ENCODE results near the gene KLK13. TPM values are rescaled to one million over a fixed set of nuclear protein-coding genes. Genes with fewer than 3 reads are reported as not detected.

KLK13 gene
- total RNA-seq, result not detected

GRCh38 chr19:51064534-51065220, at the start of gene KLK13:
KLK13 (minus strand) TSS chr19:51065092; CDS start chr19:51065067, 25 bp downstream.
- Mint-ChIP-seq H3K9me3 (no peaks in the 10 kb centered on the region), H3K27ac (no peak within 1 kb of the TSS), H3K27me3 (peaks cover 38% of the 10 kb centered on the region), H3K4me3 (no peak within 1 kb of the TSS), H3K4me1 (no peaks in the 10 kb centered on the region), H3K36me3 (ENCODE audit: low read depth) (no peaks in the 10 kb centered on the region)
- ChIA-PET POLR2A (no interaction called here), CTCF (no interaction called here)
- no peak for DNase-seq

- ChIA-PET CTCF (interaction anchor here (1.5 to 1.6 kb wide), 2 partner anchors 10 to 44 kb away, joined by 4 read pairs; partner anchors contain the start of gene SIGLEC9), POLR2A (interaction anchor here (0.8 to 1.0 kb wide), 3 partner anchors 8 to 281 kb away, joined by 3 to 4 read pairs (median 4); no protein-coding TSS in a partner anchor)
- Mint-ChIP-seq H3K27me3 (peaks cover 42% of the 10 kb centered on the region), H3K4me1 (peaks cover 46% of the 10 kb centered on the region), H3K4me3 (no peak overlapping the region), H3K9me3 (no peaks in the 10 kb centered on the region), H3K36me3 (ENCODE audit: low read depth) (peaks cover 3% of the 10 kb centered on the region), H3K27ac (peak overlapping the region; percentile 4)
- no peak for DNase-seq
These were observed 49.3 kb upstream of the KLK13 start for GRCh38 chr19:51114087-51114729.

GRCh38 chr19:51111606-51112005, 46.7 kb upstream of the KLK13 start:
- Mint-ChIP-seq H3K9me3 (no peaks in the 10 kb centered on the region), H3K4me3 (no peak overlapping the region), H3K27me3 (peaks cover 24% of the 10 kb centered on the region), H3K36me3 (ENCODE audit: low read depth) (peaks cover 16% of the 10 kb centered on the region), H3K27ac (no peak overlapping the region), H3K4me1 (peaks cover 52% of the 10 kb centered on the region)
- no peak for DNase-seq
- ChIA-PET CTCF (interaction anchor here (0.7 to 1.2 kb wide), 2 partner anchors 17 to 20 kb away, joined by 3 read pairs; no protein-coding TSS in a partner anchor), POLR2A (no interaction called here)

GRCh38 chr19:51110666-51110971, 45.7 kb upstream of the KLK13 start:
- DNase-seq, result no peak
- Mint-ChIP-seq H3K27ac (no peak overlapping the region), H3K4me3 (no peak overlapping the region), H3K27me3 (peaks cover 15% of the 10 kb centered on the region), H3K36me3 (ENCODE audit: low read depth) (peaks cover 18% of the 10 kb centered on the region), H3K4me1 (peaks cover 48% of the 10 kb centered on the region), H3K9me3 (no peaks in the 10 kb centered on the region)
- ChIA-PET CTCF (interaction anchor here (1.2 kb wide), 1 partner anchor 14 kb away, joined by 4 read pairs; no protein-coding TSS in a partner anchor), POLR2A (no interaction called here)

- Mint-ChIP-seq H3K27ac (peak overlapping the region; percentile 73), H3K4me3 (peak overlapping the region; percentile 85), H3K9me3 (no peaks in the 10 kb centered on the region), H3K36me3 (ENCODE audit: low read depth) (peaks cover 25% of the 10 kb centered on the region), H3K4me1 (peaks cover 40% of the 10 kb centered on the region), H3K27me3 (peaks cover 3% of the 10 kb centered on the region)
- no peak for DNase-seq
- ChIA-PET POLR2A (no interaction called here), CTCF (interaction anchor here (0.6 to 1.3 kb wide), 3 partner anchors 12 to 269 kb away, joined by 3 to 4 read pairs (median 3); no protein-coding TSS in a partner anchor)
These were observed 43.9 kb upstream of the KLK13 start for GRCh38 chr19:51108805-51109146.

- POLR2A ChIA-PET, result no interaction called here
- Mint-ChIP-seq H3K36me3 (ENCODE audit: low read depth) (peaks cover 30% of the 10 kb centered on the region), H3K27ac (peak within 1 kb of the TSS; percentile 73), H3K4me3 (peak within 1 kb of the TSS; percentile 85), H3K4me1 (peaks cover 39% of the 10 kb centered on the region), H3K9me3 (no peaks in the 10 kb centered on the region), H3K27me3 (peaks cover 2% of the 10 kb centered on the region)
- CTCF ChIA-PET, result interaction anchor here (0.6 to 1.5 kb wide), 4 partner anchors 12 to 269 kb away, joined by 3 to 4 read pairs (median 4); no protein-coding TSS in a partner anchor
- DNase-seq, result peak; percentile 99
These were observed 43.3 kb upstream of the KLK13 start, which contains the start of gene CTU1 for GRCh38 chr19:51108066-51108804. CTU1 (minus strand) TSS chr19:51108409; CDS start chr19:51104569, 3,840 bp downstream.

- Mint-ChIP-seq H3K27me3 (peaks cover 2% of the 10 kb centered on the region), H3K27ac (peak overlapping the region; percentile 73), H3K9me3 (no peaks in the 10 kb centered on the region), H3K36me3 (ENCODE audit: low read depth) (peaks cover 33% of the 10 kb centered on the region), H3K4me1 (peaks cover 43% of the 10 kb centered on the region), H3K4me3 (peak overlapping the region; percentile 85)
- ChIA-PET CTCF (interaction anchor here (0.6 to 1.6 kb wide), 4 partner anchors 11 to 50 kb away, joined by 3 to 4 read pairs (median 3); no protein-coding TSS in a partner anchor), POLR2A (no interaction called here)
- peak; percentile 46 for DNase-seq
These were observed 42.6 kb upstream of the KLK13 start for GRCh38 chr19:51107406-51108065.

- Mint-ChIP-seq H3K27ac (no peak overlapping the region), H3K4me3 (no peak overlapping the region)
- CTCF ChIA-PET, result no interaction called here
These were observed 39.0 kb upstream of the KLK13 start for GRCh38 chr19:51103926-51104341.

GRCh38 chr19:51102991-51103390, 38.1 kb upstream of the KLK13 start:
- Mint-ChIP-seq H3K4me1 (peaks cover 37% of the 10 kb centered on the region), H3K36me3 (ENCODE audit: low read depth) (peaks cover 43% of the 10 kb centered on the region), H3K27ac (no peak overlapping the region), H3K9me3 (no peaks in the 10 kb centered on the region), H3K4me3 (no peak overlapping the region), H3K27me3 (no peaks in the 10 kb centered on the region)
- no peak for DNase-seq
- ChIA-PET POLR2A (no interaction called here), CTCF (no interaction called here)

More at GRCh38 chr19:51103926-51104341, 39.0 kb upstream of the KLK13 start:
- H3K27me3 Mint-ChIP-seq, result no peaks in the 10 kb centered on the region
- peaks cover 45% of the 10 kb centered on the region for H3K36me3 Mint-ChIP-seq (ENCODE audit: low read depth)
- H3K4me1 Mint-ChIP-seq, result peaks cover 43% of the 10 kb centered on the region
- no peaks in the 10 kb centered on the region for H3K9me3 Mint-ChIP-seq
- POLR2A ChIA-PET, result no interaction called here
- DNase-seq, result no peak

- CTCF ChIA-PET, result interaction anchor here (1.3 kb wide), 1 partner anchor 80 kb away, joined by 3 read pairs; no protein-coding TSS in a partner anchor
These were observed 36.4 kb upstream of the KLK13 start for GRCh38 chr19:51101171-51101865.

GRCh38 chr19:51100601-51101000, 35.7 kb upstream of the KLK13 start:
- Mint-ChIP-seq H3K27me3 (no peaks in the 10 kb centered on the region), H3K9me3 (no peaks in the 10 kb centered on the region), H3K27ac (no peak overlapping the region), H3K4me1 (peaks cover 31% of the 10 kb centered on the region), H3K36me3 (ENCODE audit: low read depth) (peaks cover 35% of the 10 kb centered on the region), H3K4me3 (no peak overlapping the region)
- no peak for DNase-seq
- POLR2A ChIA-PET, result no interaction called here
- CTCF ChIA-PET, result interaction anchor here (1.3 kb wide), 1 partner anchor 80 kb away, joined by 3 read pairs; no protein-coding TSS in a partner anchor

More at GRCh38 chr19:51101171-51101865, 36.4 kb upstream of the KLK13 start:
- Mint-ChIP-seq H3K4me1 (peaks cover 37% of the 10 kb centered on the region), H3K9me3 (no peaks in the 10 kb centered on the region), H3K27ac (no peak overlapping the region), H3K27me3 (no peaks in the 10 kb centered on the region), H3K36me3 (ENCODE audit: low read depth) (peaks cover 39% of the 10 kb centered on the region), H3K4me3 (no peak overlapping the region)
- POLR2A ChIA-PET, result no interaction called here
- no peak for DNase-seq

GRCh38 chr19:51099047-51099382, 34.1 kb upstream of the KLK13 start:
- Mint-ChIP-seq H3K27me3 (no peaks in the 10 kb centered on the region), H3K4me3 (no peak overlapping the region), H3K27ac (no peak overlapping the region), H3K4me1 (peaks cover 22% of the 10 kb centered on the region), H3K9me3 (no peaks in the 10 kb centered on the region), H3K36me3 (ENCODE audit: low read depth) (peaks cover 29% of the 10 kb centered on the region)
- no peak for DNase-seq
- CTCF ChIA-PET, result no interaction called here
- POLR2A ChIA-PET, result no interaction called here
